ENCODE measurements around the gene FGF23.

DNA sequence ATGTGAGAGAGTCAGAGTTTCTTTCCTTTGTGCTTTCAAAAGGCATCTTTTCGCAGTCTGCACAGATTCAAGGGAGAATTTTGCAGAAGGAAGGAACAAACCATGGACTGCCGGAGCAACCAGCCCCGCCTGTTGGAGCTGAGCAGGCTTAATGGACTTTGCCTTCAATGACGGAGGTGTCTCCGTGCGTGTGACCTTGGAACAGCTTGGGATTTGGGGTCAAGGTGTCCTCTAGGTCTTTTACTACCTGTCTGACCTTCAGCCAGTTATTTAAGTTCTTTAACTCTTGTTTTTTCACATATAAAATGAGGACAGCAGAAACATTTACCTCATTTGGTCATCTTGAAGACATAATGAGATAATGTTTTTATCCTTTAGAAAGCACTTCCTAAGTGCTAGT, 4.1 kb downstream of the FGF23 start:
- TF ChIP-seq, protein P1, sequence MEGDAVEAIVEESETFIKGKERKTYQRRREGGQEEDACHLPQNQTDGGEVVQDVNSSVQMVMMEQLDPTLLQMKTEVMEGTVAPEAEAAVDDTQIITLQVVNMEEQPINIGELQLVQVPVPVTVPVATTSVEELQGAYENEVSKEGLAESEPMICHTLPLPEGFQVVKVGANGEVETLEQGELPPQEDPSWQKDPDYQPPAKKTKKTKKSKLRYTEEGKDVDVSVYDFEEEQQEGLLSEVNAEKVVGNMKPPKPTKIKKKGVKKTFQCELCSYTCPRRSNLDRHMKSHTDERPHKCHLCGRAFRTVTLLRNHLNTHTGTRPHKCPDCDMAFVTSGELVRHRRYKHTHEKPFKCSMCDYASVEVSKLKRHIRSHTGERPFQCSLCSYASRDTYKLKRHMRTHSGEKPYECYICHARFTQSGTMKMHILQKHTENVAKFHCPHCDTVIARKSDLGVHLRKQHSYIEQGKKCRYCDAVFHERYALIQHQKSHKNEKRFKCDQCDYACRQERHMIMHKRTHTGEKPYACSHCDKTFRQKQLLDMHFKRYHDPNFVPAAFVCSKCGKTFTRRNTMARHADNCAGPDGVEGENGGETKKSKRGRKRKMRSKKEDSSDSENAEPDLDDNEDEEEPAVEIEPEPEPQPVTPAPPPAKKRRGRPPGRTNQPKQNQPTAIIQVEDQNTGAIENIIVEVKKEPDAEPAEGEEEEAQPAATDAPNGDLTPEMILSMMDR (conservative IDR thresholded peaks at IDR 0.05; ENCODE audit: low read length): no peak
- TF ChIP-seq EZH2phosphoT487 (IDR thresholded peaks at IDR 0.05; ENCODE audit: borderline replicate concordance): no peak

All from Loucy (cell line).